Measurements from ENCODE around the gene SYT13. TPM values are rescaled to one million over a fixed set of nuclear protein-coding genes. Genes with fewer than 3 reads are reported as not detected.
"Not testable (repeated sequence)": the region's sequence is repeated elsewhere in the genome, so short reads cannot be mapped to it uniquely, and the experiment has no call there.

The SYT13 gene
- total and polyA plus RNA-seq, 12 donors, result 0.51 to 7.7 (median 2.3) TPM

- ATAC-seq, result no peak
These were observed 36.0 kb downstream of the SYT13 start for GRCh38 chr11:45250035-45250718.

GRCh38 chr11:45249372-45249771 lies 36.8 kb downstream of the SYT13 start:
- intact Hi-C loops (cut with DNase I); DNase-seq; H3K4me3 ChIP-seq; H3K36me3 ChIP-seq; ATAC-seq; H3K27ac ChIP-seq; H3K9me3 ChIP-seq; H3K27me3 ChIP-seq: not testable (repeated sequence)
- WGBS, 2 donors, result 95 to 98% methylated on average over 1 of the region's 1 CpG
- H3K4me1 ChIP-seq, result peaks cover 0 to 10% (median 0%) of the 10 kb centered on the region in 9 donors

More at GRCh38 chr11:45250035-45250718, 36.0 kb downstream of the SYT13 start:
- Histone ChIP-seq H3K27ac (no peak overlapping the region), H3K27me3 (peaks cover 0 to 5% (median 0%) of the 10 kb centered on the region in 7 donors), H3K4me1 (peaks cover 0 to 10% (median 0%) of the 10 kb centered on the region in 9 donors), H3K4me3 (no peak overlapping the region), H3K9me3 (no peaks in the 10 kb centered on the region), H3K36me3 (no peaks in the 10 kb centered on the region)
- intact Hi-C loops (cut with DNase I), result loop anchor here in 2 of 10 donors (5.0 kb wide), 1 partner anchor 82 kb away; no protein-coding TSS in a partner anchor
- no peak for DNase-seq
- TF ChIP-seq CTCF (IDR thresholded peaks at IDR 0.05), result no peak
- WGBS, 2 donors, result 69 to 73% methylated on average over 3 of the region's 3 CpGs

GRCh38 chr11:45248501-45249011 lies 37.6 kb downstream of the SYT13 start:
- DNase-seq, result no peak
- Histone ChIP-seq H3K4me3 (no peak overlapping the region), H3K9me3 (no peaks in the 10 kb centered on the region), H3K36me3 (no peaks in the 10 kb centered on the region), H3K4me1 (peaks cover 0 to 10% (median 0%) of the 10 kb centered on the region in 9 donors), H3K27ac (no peak overlapping the region), H3K27me3 (peaks cover 0 to 4% (median 0%) of the 10 kb centered on the region in 7 donors)
- TF ChIP-seq CTCF (IDR thresholded peaks at IDR 0.05), result no peak
- 95 to 97% methylated on average over 2 of the region's 2 CpGs for WGBS, 2 donors
- ATAC-seq, result no peak
- intact Hi-C loops (cut with DNase I), result no loop called here

- H3K9me3 ChIP-seq, result no peaks in the 10 kb centered on the region
- H3K36me3 ChIP-seq, result no peaks in the 10 kb centered on the region
- peaks cover 0 to 10% (median 0%) of the 10 kb centered on the region in 9 donors for H3K4me1 ChIP-seq
- no peak overlapping the region for H3K4me3 ChIP-seq
- ATAC-seq (no peak), DNase-seq (no peak)
- no peaks in the 10 kb centered on the region for H3K27me3 ChIP-seq
- TF ChIP-seq CTCF (IDR thresholded peaks at IDR 0.05), result no peak
- no peak overlapping the region for H3K27ac ChIP-seq
- intact Hi-C loops (cut with DNase I), result no loop called here
- 37 to 39% methylated on average over 2 of the region's 2 CpGs for WGBS, 2 donors
These were observed 38.7 kb downstream of the SYT13 start for GRCh38 chr11:45247433-45247832.

- no peak overlapping the region for H3K4me3 ChIP-seq
- peaks cover 0 to 10% (median 0%) of the 10 kb centered on the region in 9 donors for H3K4me1 ChIP-seq
- intact Hi-C loops (cut with DNase I), result no loop called here
- no peaks in the 10 kb centered on the region for H3K27me3 ChIP-seq
- 94 to 96% methylated on average over 8 of the region's 8 CpGs for WGBS, 2 donors
- no peaks in the 10 kb centered on the region for H3K36me3 ChIP-seq
- no peak for DNase-seq
- no peaks in the 10 kb centered on the region for H3K9me3 ChIP-seq
- no peak for ATAC-seq
- H3K27ac ChIP-seq, result no peak overlapping the region
- TF ChIP-seq CTCF (IDR thresholded peaks at IDR 0.05), result no peak
These were observed 39.9 kb downstream of the SYT13 start for GRCh38 chr11:45246241-45246640.
